GM23338 (cell line): ENCODE measurements around the gene NRCAM. TPM values are rescaled to one million over a fixed set of nuclear protein-coding genes. Genes with fewer than 3 reads are reported as not detected.

ENCODE experiments used
- ATAC-seq: fragments of 200-7000 bp; cut with Tn5 transposase; 3 replicates; pipeline ENCODE4 v1.9.1; 2020
- DNase-seq: peaks from one replicate; pipeline ENCODE4 v3.0.0-alpha.2; 2015; ENCODE audit warnings: low spot score
- H2AFZ ChIP-seq: fragments of 200-600 bp; sonication (generic); 2 replicates; pipeline ENCODE4 v1.8.0; 2016; ENCODE audit warnings: antibody characterized with exemption, mild to moderate bottlenecking, moderate library complexity
- H3F3A ChIP-seq: fragments of 200-600 bp; sonication (generic); replicated peaks from 2 replicates; pipeline ENCODE4 v1.8.0; 2017; ENCODE audit warnings: antibody characterized with exemption, mixed run types, low read depth
- H3K27ac ChIP-seq: fragments of 200-600 bp; sonication (generic); 2 replicates; pipeline ENCODE4 v1.6.1; 2016; ENCODE audit warnings: low read depth
- H3K27me3 ChIP-seq: fragments of 200-600 bp; sonication (generic); 2 replicates; pipeline ENCODE4 v1.8.0; 2016; ENCODE audit warnings: mild to moderate bottlenecking, mixed run types, moderate library complexity; ENCODE audit not compliant: insufficient read depth
- H3K36me3 ChIP-seq: fragments of 200-600 bp; sonication (generic); 2 replicates; pipeline ENCODE4 v1.8.0; 2016; ENCODE audit warnings: mild to moderate bottlenecking; ENCODE audit not compliant: insufficient read depth
- H3K4me1 ChIP-seq: fragments of 200-600 bp; sonication (generic); 2 replicates; pipeline ENCODE4 v1.8.0; 2016; ENCODE audit warnings: mild to moderate bottlenecking, moderate library complexity; ENCODE audit not compliant: insufficient read depth
- H3K4me2 ChIP-seq: fragments of 200-600 bp; sonication (generic); 2 replicates; pipeline ENCODE4 v1.7.1; 2017; ENCODE audit warnings: mixed run types
- H3K4me3 ChIP-seq: fragments of 200-600 bp; sonication (generic); 2 replicates; pipeline ENCODE4 v1.6.1; 2016; ENCODE audit warnings: mixed run types
- H3K79me2 ChIP-seq: fragments of 200-600 bp; sonication (generic); replicated peaks from 2 replicates; pipeline ENCODE4 v1.8.0; 2017; ENCODE audit warnings: mild to moderate bottlenecking; ENCODE audit not compliant: insufficient read depth
- H3K9me2 ChIP-seq: fragments of 200-600 bp; sonication (generic); 2 replicates; pipeline ENCODE4 v1.8.0; 2017; ENCODE audit not compliant: insufficient read depth
- H4K20me1 ChIP-seq: fragments of 200-600 bp; sonication (generic); replicated peaks from 2 replicates; pipeline ENCODE4 v1.8.0; 2017; ENCODE audit warnings: mild to moderate bottlenecking; ENCODE audit not compliant: insufficient read depth
- H3K27ac Mint-ChIP-seq: 2 replicates; pipeline ENCODE4 v1.8.0; 2020; ENCODE audit warnings: inconsistent platforms, mild to moderate bottlenecking, moderate library complexity, mixed read lengths
- H3K27me3 Mint-ChIP-seq: 3 replicates; pipeline ENCODE4 v1.8.0; 2022; ENCODE audit warnings: low read depth, mild to moderate bottlenecking, moderate library complexity, mixed read lengths, inconsistent platforms; ENCODE audit not compliant: insufficient read depth, poor library complexity
- H3K36me3 Mint-ChIP-seq: 3 replicates; pipeline ENCODE4 v1.8.0; 2021; ENCODE audit warnings: low read depth, mild to moderate bottlenecking, inconsistent platforms, moderate library complexity, mixed read lengths
- H3K4me1 Mint-ChIP-seq: 3 replicates; pipeline ENCODE4 v1.8.0; 2020; ENCODE audit warnings: mild to moderate bottlenecking, inconsistent platforms, mixed read lengths
- H3K4me3 Mint-ChIP-seq: 3 replicates; pipeline ENCODE4 v1.8.0; 2021; ENCODE audit warnings: moderate library complexity, mild to moderate bottlenecking, inconsistent platforms, mixed read lengths
- H3K9me3 Mint-ChIP-seq: 3 replicates; pipeline ENCODE4 v1.8.0; 2020; ENCODE audit warnings: moderate library complexity, mild to moderate bottlenecking, inconsistent platforms, mixed read lengths
- CREB1 ChIP-seq: fragments of 250-450 bp; sonication (Bioruptor Pico); IDR thresholded peaks from 2 replicates; pipeline ENCODE4 v1.5.0; 2020; ENCODE audit warnings: low read depth, mild to moderate bottlenecking, moderate library complexity
- ETS1 ChIP-seq: IDR thresholded peaks from 2 replicates; pipeline ENCODE4 v1.6.1; 2016; ENCODE audit warnings: antibody characterized with exemption
- EZH2 ChIP-seq: fragments of 200-600 bp; sonication (generic); IDR thresholded peaks from one replicate; pipeline ENCODE4 v1.8.0; 2017; ENCODE audit warnings: antibody characterized with exemption, mild to moderate bottlenecking, low read depth; ENCODE audit not compliant: unreplicated experiment
- EZH2phosphoT487 ChIP-seq: fragments of 200-600 bp; sonication (generic); IDR thresholded peaks from one replicate; pipeline ENCODE4 v1.8.1; 2018; ENCODE audit warnings: antibody characterized with exemption; ENCODE audit not compliant: unreplicated experiment
- JUNB ChIP-seq: IDR thresholded peaks from one replicate; pipeline ENCODE4 v1.6.1; 2016; ENCODE audit warnings: antibody characterized with exemption; ENCODE audit not compliant: unreplicated experiment
- NANOG ChIP-seq: IDR thresholded peaks from 2 replicates; pipeline ENCODE4 v1.6.1; 2016; ENCODE audit warnings: antibody characterized with exemption, borderline replicate concordance
- POLR2AphosphoS5 ChIP-seq: IDR thresholded peaks from 2 replicates; pipeline ENCODE4 v1.6.1; 2016; ENCODE audit warnings: antibody characterized with exemption, low read depth
- STAT1 ChIP-seq: IDR thresholded peaks from one replicate; pipeline ENCODE4 v1.6.1; 2016; ENCODE audit warnings: antibody characterized with exemption; ENCODE audit not compliant: unreplicated experiment
- ZNF114 ChIP-seq: fragments of 250-450 bp; sonication (Bioruptor Pico); IDR thresholded peaks from 2 replicates; pipeline ENCODE4 v1.5.0; 2020; ENCODE audit warnings: mild to moderate bottlenecking, moderate library complexity
- ZNF331 ChIP-seq: fragments of 250-450 bp; sonication (Bioruptor Pico); IDR thresholded peaks from 2 replicates; pipeline ENCODE4 v1.5.0; 2020; ENCODE audit warnings: low read depth, mild to moderate bottlenecking, moderate library complexity
- polyA plus RNA-seq: library from polyadenylated mRNA; unstranded; fragments of >200 nt; fragmentation: Nextera tagmentation; extraction: Ambion mirVana; gene quantifications from 2 replicates; pipeline ENCODE4 v1.2.1, GENCODE V29; 2016
- total RNA-seq: library from RNA; depleted of rRNA; stranded (reverse); fragments of >200 nt; shearing (Covaris generic); gene quantifications from 2 replicates; pipeline ENCODE4 v1.2.3, GENCODE V29; 2014
- TF ChIP-seq, protein P1 (sequence below), 2 experiments: fragments of 200-600 bp in 1 of 2; sonication (generic) in 1 of 2; conservative IDR thresholded peaks; 2 replicates each; pipeline versions ENCODE4 v1.5.1 to v1.6.1; 2016 to 2017; ENCODE audit warnings: antibody characterized with exemption in 2 of 2, low read depth in 2 of 2, mild to moderate bottlenecking in 2 of 2, moderate library complexity in 1 of 2
- TF ChIP-seq, protein P2 (sequence below): fragments of 250-450 bp; sonication (Bioruptor Pico); IDR thresholded peaks from 2 replicates; pipeline ENCODE4 v1.5.0; 2020; ENCODE audit warnings: mild to moderate bottlenecking, moderate library complexity
- TF ChIP-seq, protein P3 (sequence below): IDR thresholded peaks from one replicate; pipeline ENCODE4 v1.6.1; 2018; ENCODE audit warnings: antibody characterized with exemption; ENCODE audit not compliant: unreplicated experiment

Gene NRCAM
- total and polyA plus RNA-seq, 2 experiments from 2014 or later: 2.5 to 6.8 TPM

GRCh38 chr7:108189733-108190388 lies 266.4 kb downstream of the NRCAM start:
- Mint-ChIP-seq H3K9me3 (peaks cover 12% of the 10 kb centered on the region), H3K36me3 (peaks cover 18% of the 10 kb centered on the region; the same call in 2 of the 3 replicates), H3K27ac (no peak overlapping the region), H3K4me3 (no peak overlapping the region), H3K27me3 (peaks cover 4% of the 10 kb centered on the region), H3K4me1 (peaks cover 19% of the 10 kb centered on the region)
- DNase-seq (no peak), ATAC-seq (no peak)
- no peaks in the 10 kb centered on the region for H4K20me1 ChIP-seq
- no peak overlapping the region for H3K4me2 ChIP-seq
- no peaks in the 10 kb centered on the region for H3K79me2 ChIP-seq
- H3K9me2 ChIP-seq: no peaks in the 10 kb centered on the region
- no peaks in the 10 kb centered on the region for H3F3A ChIP-seq
- no peak overlapping the region for H3K4me3 ChIP-seq
- no peak overlapping the region for H2AFZ ChIP-seq
- peaks cover 5% of the 10 kb centered on the region; the same call in 1 of the 2 replicates for H3K4me1 ChIP-seq
- H3K27ac ChIP-seq: no peak overlapping the region
- H3K36me3 ChIP-seq: no peaks in the 10 kb centered on the region
- no peaks in the 10 kb centered on the region for H3K27me3 ChIP-seq
- TF ChIP-seq ZNF331 (CRISPR knock-in tag) (no peak), ZNF114 (CRISPR knock-in tag) (no peak), EZH2 (no peak), STAT1 (no peak), NANOG (no peak), JUNB (no peak), EZH2phosphoT487 (no peak), CREB1 (no peak), POLR2AphosphoS5 (no peak), ETS1 (no peak)
- TF ChIP-seq, protein P1, sequence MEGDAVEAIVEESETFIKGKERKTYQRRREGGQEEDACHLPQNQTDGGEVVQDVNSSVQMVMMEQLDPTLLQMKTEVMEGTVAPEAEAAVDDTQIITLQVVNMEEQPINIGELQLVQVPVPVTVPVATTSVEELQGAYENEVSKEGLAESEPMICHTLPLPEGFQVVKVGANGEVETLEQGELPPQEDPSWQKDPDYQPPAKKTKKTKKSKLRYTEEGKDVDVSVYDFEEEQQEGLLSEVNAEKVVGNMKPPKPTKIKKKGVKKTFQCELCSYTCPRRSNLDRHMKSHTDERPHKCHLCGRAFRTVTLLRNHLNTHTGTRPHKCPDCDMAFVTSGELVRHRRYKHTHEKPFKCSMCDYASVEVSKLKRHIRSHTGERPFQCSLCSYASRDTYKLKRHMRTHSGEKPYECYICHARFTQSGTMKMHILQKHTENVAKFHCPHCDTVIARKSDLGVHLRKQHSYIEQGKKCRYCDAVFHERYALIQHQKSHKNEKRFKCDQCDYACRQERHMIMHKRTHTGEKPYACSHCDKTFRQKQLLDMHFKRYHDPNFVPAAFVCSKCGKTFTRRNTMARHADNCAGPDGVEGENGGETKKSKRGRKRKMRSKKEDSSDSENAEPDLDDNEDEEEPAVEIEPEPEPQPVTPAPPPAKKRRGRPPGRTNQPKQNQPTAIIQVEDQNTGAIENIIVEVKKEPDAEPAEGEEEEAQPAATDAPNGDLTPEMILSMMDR (conservative IDR thresholded peaks at IDR 0.05; ENCODE audit: low read depth in 2 of 2): no peak
- TF ChIP-seq, protein P2, sequence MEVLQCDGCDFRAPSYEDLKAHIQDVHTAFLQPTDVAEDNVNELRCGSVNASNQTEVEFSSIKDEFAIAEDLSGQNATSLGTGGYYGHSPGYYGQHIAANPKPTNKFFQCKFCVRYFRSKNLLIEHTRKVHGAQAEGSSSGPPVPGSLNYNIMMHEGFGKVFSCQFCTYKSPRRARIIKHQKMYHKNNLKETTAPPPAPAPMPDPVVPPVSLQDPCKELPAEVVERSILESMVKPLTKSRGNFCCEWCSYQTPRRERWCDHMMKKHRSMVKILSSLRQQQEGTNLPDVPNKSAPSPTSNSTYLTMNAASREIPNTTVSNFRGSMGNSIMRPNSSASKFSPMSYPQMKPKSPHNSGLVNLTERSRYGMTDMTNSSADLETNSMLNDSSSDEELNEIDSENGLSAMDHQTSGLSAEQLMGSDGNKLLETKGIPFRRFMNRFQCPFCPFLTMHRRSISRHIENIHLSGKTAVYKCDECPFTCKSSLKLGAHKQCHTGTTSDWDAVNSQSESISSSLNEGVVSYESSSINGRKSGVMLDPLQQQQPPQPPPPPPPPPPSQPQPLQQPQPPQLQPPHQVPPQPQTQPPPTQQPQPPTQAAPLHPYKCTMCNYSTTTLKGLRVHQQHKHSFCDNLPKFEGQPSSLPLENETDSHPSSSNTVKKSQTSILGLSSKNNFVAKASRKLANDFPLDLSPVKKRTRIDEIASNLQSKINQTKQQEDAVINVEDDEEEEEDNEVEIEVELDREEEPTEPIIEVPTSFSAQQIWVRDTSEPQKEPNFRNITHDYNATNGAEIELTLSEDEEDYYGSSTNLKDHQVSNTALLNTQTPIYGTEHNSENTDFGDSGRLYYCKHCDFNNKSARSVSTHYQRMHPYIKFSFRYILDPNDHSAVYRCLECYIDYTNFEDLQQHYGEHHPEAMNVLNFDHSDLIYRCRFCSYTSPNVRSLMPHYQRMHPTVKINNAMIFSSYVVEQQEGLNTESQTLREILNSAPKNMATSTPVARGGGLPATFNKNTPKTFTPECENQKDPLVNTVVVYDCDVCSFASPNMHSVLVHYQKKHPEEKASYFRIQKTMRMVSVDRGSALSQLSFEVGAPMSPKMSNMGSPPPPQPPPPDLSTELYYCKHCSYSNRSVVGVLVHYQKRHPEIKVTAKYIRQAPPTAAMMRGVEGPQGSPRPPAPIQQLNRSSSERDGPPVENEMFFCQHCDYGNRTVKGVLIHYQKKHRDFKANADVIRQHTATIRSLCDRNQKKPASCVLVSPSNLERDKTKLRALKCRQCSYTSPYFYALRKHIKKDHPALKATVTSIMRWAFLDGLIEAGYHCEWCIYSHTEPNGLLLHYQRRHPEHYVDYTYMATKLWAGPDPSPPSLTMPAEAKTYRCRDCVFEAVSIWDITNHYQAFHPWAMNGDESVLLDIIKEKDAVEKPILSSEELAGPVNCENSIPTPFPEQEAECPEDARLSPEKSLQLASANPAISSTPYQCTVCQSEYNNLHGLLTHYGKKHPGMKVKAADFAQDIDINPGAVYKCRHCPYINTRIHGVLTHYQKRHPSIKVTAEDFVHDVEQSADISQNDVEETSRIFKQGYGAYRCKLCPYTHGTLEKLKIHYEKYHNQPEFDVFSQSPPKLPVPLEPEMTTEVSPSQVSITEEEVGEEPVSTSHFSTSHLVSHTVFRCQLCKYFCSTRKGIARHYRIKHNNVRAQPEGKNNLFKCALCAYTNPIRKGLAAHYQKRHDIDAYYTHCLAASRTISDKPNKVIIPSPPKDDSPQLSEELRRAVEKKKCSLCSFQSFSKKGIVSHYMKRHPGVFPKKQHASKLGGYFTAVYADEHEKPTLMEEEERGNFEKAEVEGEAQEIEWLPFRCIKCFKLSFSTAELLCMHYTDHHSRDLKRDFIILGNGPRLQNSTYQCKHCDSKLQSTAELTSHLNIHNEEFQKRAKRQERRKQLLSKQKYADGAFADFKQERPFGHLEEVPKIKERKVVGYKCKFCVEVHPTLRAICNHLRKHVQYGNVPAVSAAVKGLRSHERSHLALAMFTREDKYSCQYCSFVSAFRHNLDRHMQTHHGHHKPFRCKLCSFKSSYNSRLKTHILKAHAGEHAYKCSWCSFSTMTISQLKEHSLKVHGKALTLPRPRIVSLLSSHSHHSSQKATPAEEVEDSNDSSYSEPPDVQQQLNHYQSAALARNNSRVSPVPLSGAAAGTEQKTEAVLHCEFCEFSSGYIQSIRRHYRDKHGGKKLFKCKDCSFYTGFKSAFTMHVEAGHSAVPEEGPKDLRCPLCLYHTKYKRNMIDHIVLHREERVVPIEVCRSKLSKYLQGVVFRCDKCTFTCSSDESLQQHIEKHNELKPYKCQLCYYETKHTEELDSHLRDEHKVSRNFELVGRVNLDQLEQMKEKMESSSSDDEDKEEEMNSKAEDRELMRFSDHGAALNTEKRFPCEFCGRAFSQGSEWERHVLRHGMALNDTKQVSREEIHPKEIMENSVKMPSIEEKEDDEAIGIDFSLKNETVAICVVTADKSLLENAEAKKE (CRISPR knock-in tag): no peak
- TF ChIP-seq, protein P3, sequence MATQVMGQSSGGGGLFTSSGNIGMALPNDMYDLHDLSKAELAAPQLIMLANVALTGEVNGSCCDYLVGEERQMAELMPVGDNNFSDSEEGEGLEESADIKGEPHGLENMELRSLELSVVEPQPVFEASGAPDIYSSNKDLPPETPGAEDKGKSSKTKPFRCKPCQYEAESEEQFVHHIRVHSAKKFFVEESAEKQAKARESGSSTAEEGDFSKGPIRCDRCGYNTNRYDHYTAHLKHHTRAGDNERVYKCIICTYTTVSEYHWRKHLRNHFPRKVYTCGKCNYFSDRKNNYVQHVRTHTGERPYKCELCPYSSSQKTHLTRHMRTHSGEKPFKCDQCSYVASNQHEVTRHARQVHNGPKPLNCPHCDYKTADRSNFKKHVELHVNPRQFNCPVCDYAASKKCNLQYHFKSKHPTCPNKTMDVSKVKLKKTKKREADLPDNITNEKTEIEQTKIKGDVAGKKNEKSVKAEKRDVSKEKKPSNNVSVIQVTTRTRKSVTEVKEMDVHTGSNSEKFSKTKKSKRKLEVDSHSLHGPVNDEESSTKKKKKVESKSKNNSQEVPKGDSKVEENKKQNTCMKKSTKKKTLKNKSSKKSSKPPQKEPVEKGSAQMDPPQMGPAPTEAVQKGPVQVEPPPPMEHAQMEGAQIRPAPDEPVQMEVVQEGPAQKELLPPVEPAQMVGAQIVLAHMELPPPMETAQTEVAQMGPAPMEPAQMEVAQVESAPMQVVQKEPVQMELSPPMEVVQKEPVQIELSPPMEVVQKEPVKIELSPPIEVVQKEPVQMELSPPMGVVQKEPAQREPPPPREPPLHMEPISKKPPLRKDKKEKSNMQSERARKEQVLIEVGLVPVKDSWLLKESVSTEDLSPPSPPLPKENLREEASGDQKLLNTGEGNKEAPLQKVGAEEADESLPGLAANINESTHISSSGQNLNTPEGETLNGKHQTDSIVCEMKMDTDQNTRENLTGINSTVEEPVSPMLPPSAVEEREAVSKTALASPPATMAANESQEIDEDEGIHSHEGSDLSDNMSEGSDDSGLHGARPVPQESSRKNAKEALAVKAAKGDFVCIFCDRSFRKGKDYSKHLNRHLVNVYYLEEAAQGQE: no peak
